Measurements from ENCODE around the gene RNF44. TPM values are rescaled to one million over a fixed set of nuclear protein-coding genes. Genes with fewer than 3 reads are reported as not detected.

RNF44 gene
- total RNA-seq, 1 experiment from 2014 or later, result 172 TPM

GRCh38 chr5:176540476-176540899, 3.3 kb upstream of the RNF44 start:
- peaks cover 6 to 9% (median 8%) of the 10 kb centered on the region in 3 experiments; a peak in 6 of 7 replicates for H3K36me3 Mint-ChIP-seq (ENCODE audit: insufficient read depth in 1 of 3, low read depth in 3 of 3)
- Histone ChIP-seq H3K9ac (ENCODE audit: extremely low read depth, insufficient read length, low read length) (no peak overlapping the region), H2BK15ac (ENCODE audit: low read depth, low read length) (no peak overlapping the region), H4K20me1 (ENCODE audit: control insufficient read depth, insufficient read depth, insufficient read length) (peaks cover 4% of the 10 kb centered on the region), H3K9me3 (ENCODE audit: control insufficient read depth, low read depth, low read length) (no peaks in the 10 kb centered on the region), H3K4me2 (ENCODE audit: insufficient read depth, insufficient read length, low read length) (no peak overlapping the region), H2BK5ac (ENCODE audit: insufficient read length, low read length) (no peak overlapping the region), H2AFZ (ENCODE audit: low read length) (no peak overlapping the region), H3K18ac (ENCODE audit: insufficient read length, low read depth, low read length) (no peak overlapping the region), H4K8ac (replicated peaks; ENCODE audit: insufficient read length, low read depth, low read length) (no peak overlapping the region), H3K79me1 (ENCODE audit: insufficient read depth, low read depth, low read length, poor library complexity, severe bottlenecking) (no peaks in the 10 kb centered on the region), H2AK5ac (ENCODE audit: insufficient read length, low read length) (no peak overlapping the region), H3K23ac (ENCODE audit: insufficient read length, low read depth, low read length) (no peak overlapping the region), H3K4ac (ENCODE audit: low read depth, low read length) (no peak overlapping the region), H3T11ph (ENCODE audit: low read length) (no peak overlapping the region), H4K5ac (ENCODE audit: insufficient read length, low read depth, low read length) (no peak overlapping the region), H2BK12ac (ENCODE audit: insufficient read length, low read depth, low read length) (peak overlapping the region; percentile 6), H2BK20ac (ENCODE audit: low read depth, low read length, poor library complexity, severe bottlenecking) (no peak overlapping the region), H3K56ac (ENCODE audit: insufficient read length, low read depth, low read length) (no peak overlapping the region), H3K27ac (ENCODE audit: insufficient read length, low read depth, low read length) (no peak overlapping the region), H3K14ac (ENCODE audit: insufficient read depth, low read length) (no peak overlapping the region), H3K79me2 (ENCODE audit: insufficient read depth, low read length) (peaks cover 9% of the 10 kb centered on the region), H3K27me3 (ENCODE audit: insufficient read depth, low read length) (no peaks in the 10 kb centered on the region), H4K91ac (ENCODE audit: insufficient read length, low read depth, low read length) (peak overlapping the region; percentile 17), H2BK120ac (ENCODE audit: low read depth, low read length, poor library complexity, severe bottlenecking) (peak overlapping the region; percentile 79), H3K23me2 (ENCODE audit: insufficient read length, low read depth, low read length, poor library complexity, severe bottlenecking) (peaks cover 22% of the 10 kb centered on the region), H3K4me1 (ENCODE audit: insufficient read depth, low read length) (peaks cover 13% of the 10 kb centered on the region; the same call in 1 of the 2 replicates)
- peak overlapping the region; percentile 40 to 68 (median 44); a peak in 4 of 7 replicates for H3K27ac Mint-ChIP-seq
- TF ChIP-seq CTCF (conservative IDR thresholded peaks at IDR 0.05), result no peak
- no peak for DNase-seq
- no peaks in the 10 kb centered on the region for H3K9me3 Mint-ChIP-seq
- WGBS (ENCODE audit: extremely low coverage, insufficient read length, low lambda C conversion rate), result no CpG with 5 or more reads among the region's 8 CpGs
- peaks cover 49 to 54% of the 10 kb centered on the region in 2 experiments for H3K4me1 Mint-ChIP-seq
- peak overlapping the region; percentile 14 to 87; a peak in 2 of 5 replicates for H3K4me3 Mint-ChIP-seq
- peaks cover 3% of the 10 kb centered on the region; the same call in 1 of the 2 replicates for H3K27me3 Mint-ChIP-seq (ENCODE audit: low read depth)

Measured in H9 (cell line).